MM.1S (cell line): Measurements from ENCODE around the gene DNAJB5.

Experiments used
- DNase-seq: peaks from one replicate; pipeline ENCODE4 v3.0.0-alpha.2; 2015
- H2AFZ ChIP-seq: fragments of 300-600 bp; sonication (generic); 2 replicates; pipeline ENCODE4 v1.6.0; 2016; ENCODE audit warnings: antibody characterized with exemption, low read length
- H3F3A ChIP-seq: fragments of 300-600 bp; sonication (generic); 2 replicates; pipeline ENCODE4 v1.6.1; 2016; ENCODE audit warnings: mild to moderate bottlenecking, antibody characterized with exemption, low read length, moderate library complexity, mixed read lengths; ENCODE audit not compliant: insufficient read depth
- H3K27ac ChIP-seq: fragments of 300-600 bp; sonication (generic); 2 replicates; pipeline ENCODE4 v1.5.1; 2016; ENCODE audit warnings: mild to moderate bottlenecking, low read length
- H3K27me3 ChIP-seq: fragments of 300-600 bp; sonication (generic); replicated peaks from 2 replicates; pipeline ENCODE4 v1.6.0; 2016; ENCODE audit warnings: low read length; ENCODE audit not compliant: insufficient read depth
- H3K36me3 ChIP-seq: fragments of 300-600 bp; sonication (generic); replicated peaks from 2 replicates; pipeline ENCODE4 v1.6.1; 2016; ENCODE audit warnings: mild to moderate bottlenecking, low read length, mixed read lengths; ENCODE audit not compliant: insufficient read depth
- H3K4me1 ChIP-seq: fragments of 300-600 bp; sonication (generic); 2 replicates; pipeline ENCODE4 v1.6.1; 2016; ENCODE audit warnings: low read length, mixed read lengths
- H3K4me2 ChIP-seq: fragments of 300-600 bp; sonication (generic); 2 replicates; pipeline ENCODE4 v1.6.0; 2016; ENCODE audit warnings: low read depth, low read length
- H3K4me3 ChIP-seq: fragments of 300-600 bp; sonication (generic); 2 replicates; pipeline ENCODE4 v1.5.1; 2016; ENCODE audit warnings: low read length, mixed read lengths
- H3K79me2 ChIP-seq: fragments of 300-600 bp; sonication (generic); 2 replicates; pipeline ENCODE4 v1.6.1; 2016; ENCODE audit warnings: mixed run types, low read length, mixed read lengths
- H3K9ac ChIP-seq: fragments of 300-600 bp; sonication (generic); 2 replicates; pipeline ENCODE4 v1.6.1; 2016; ENCODE audit warnings: low read length, mixed read lengths
- H3K9me2 ChIP-seq: fragments of 300-600 bp; sonication (generic); replicated peaks from 2 replicates; pipeline ENCODE4 v1.6.1; 2016; ENCODE audit warnings: mild to moderate bottlenecking, low read length, mixed read lengths; ENCODE audit not compliant: insufficient read depth
- H3K9me3 ChIP-seq: fragments of 300-600 bp; sonication (generic); replicated peaks from 2 replicates; pipeline ENCODE4 v1.6.1; 2016; ENCODE audit warnings: mild to moderate bottlenecking, low read length, mixed read lengths; ENCODE audit not compliant: insufficient read depth
- H4K20me1 ChIP-seq: fragments of 300-600 bp; sonication (generic); 2 replicates; pipeline ENCODE4 v1.6.1; 2016; ENCODE audit warnings: mild to moderate bottlenecking, low read length, moderate library complexity, mixed read lengths; ENCODE audit not compliant: insufficient read depth
- CTCF ChIP-seq: fragments of 300-600 bp; sonication (generic); IDR thresholded peaks from 2 replicates; pipeline ENCODE4 v1.5.1; 2016; ENCODE audit warnings: antibody characterized with exemption, low read length, mixed read lengths
- EZH2 ChIP-seq: fragments of 300-600 bp; sonication (generic); optimal IDR thresholded peaks from 2 replicates; pipeline ENCODE3; 2017; ENCODE audit warnings: low read depth, mild to moderate bottlenecking, antibody characterized with exemption, low read length, mixed read lengths
- EZH2phosphoT487 ChIP-seq: fragments of 300-600 bp; sonication (generic); IDR thresholded peaks from 2 replicates; pipeline ENCODE4 v1.6.1; 2018; ENCODE audit warnings: antibody characterized with exemption, low read length

DNAJB5 gene

GRCh38 chr9:35027374-35027773 lies 37.8 kb downstream of the DNAJB5 start:
- Histone ChIP-seq H3K27ac (peak overlapping the region; percentile 12; the same call in 1 of the 2 replicates), H3K4me2 (no peak overlapping the region)

GRCh38 chr9:35027860-35028259 lies 38.3 kb downstream of the DNAJB5 start:
- Histone ChIP-seq H3K9ac (no peak overlapping the region), H3K4me1 (peaks cover 36% of the 10 kb centered on the region), H3F3A (peaks cover 12% of the 10 kb centered on the region), H3K4me3 (no peak overlapping the region), H2AFZ (no peak overlapping the region), H3K79me2 (no peaks in the 10 kb centered on the region), H3K9me3 (no peaks in the 10 kb centered on the region), H3K4me2 (no peak overlapping the region), H4K20me1 (no peaks in the 10 kb centered on the region), H3K9me2 (no peaks in the 10 kb centered on the region), H3K27ac (peak overlapping the region; percentile 12; the same call in 1 of the 2 replicates), H3K36me3 (no peaks in the 10 kb centered on the region), H3K27me3 (no peaks in the 10 kb centered on the region)
- TF ChIP-seq EZH2 (no peak), CTCF (no peak), EZH2phosphoT487 (no peak)
- peak; percentile 49 for DNase-seq

More at GRCh38 chr9:35027374-35027773, 37.8 kb downstream of the DNAJB5 start:
- Histone ChIP-seq H3F3A (peaks cover 12% of the 10 kb centered on the region), H3K9me2 (no peaks in the 10 kb centered on the region), H3K4me3 (no peak overlapping the region), H3K9me3 (no peaks in the 10 kb centered on the region), H3K9ac (no peak overlapping the region), H3K27me3 (no peaks in the 10 kb centered on the region), H4K20me1 (no peaks in the 10 kb centered on the region), H3K36me3 (no peaks in the 10 kb centered on the region), H3K79me2 (no peaks in the 10 kb centered on the region), H2AFZ (no peak overlapping the region), H3K4me1 (peaks cover 36% of the 10 kb centered on the region)
- TF ChIP-seq EZH2 (no peak), EZH2phosphoT487 (no peak), CTCF (no peak)
- DNase-seq, result no peak

GRCh38 chr9:35028341-35028740 lies 38.8 kb downstream of the DNAJB5 start:
- Histone ChIP-seq H3F3A (peaks cover 12% of the 10 kb centered on the region), H3K4me3 (no peak overlapping the region), H3K36me3 (no peaks in the 10 kb centered on the region), H3K9me2 (no peaks in the 10 kb centered on the region), H3K4me2 (no peak overlapping the region), H3K9ac (no peak overlapping the region), H3K9me3 (no peaks in the 10 kb centered on the region), H3K79me2 (no peaks in the 10 kb centered on the region), H3K27me3 (no peaks in the 10 kb centered on the region), H4K20me1 (no peaks in the 10 kb centered on the region), H3K27ac (peak overlapping the region; percentile 12; the same call in 1 of the 2 replicates), H2AFZ (no peak overlapping the region), H3K4me1 (peaks cover 36% of the 10 kb centered on the region)
- no peak for DNase-seq
- TF ChIP-seq EZH2, result no peak
- no peak for TF ChIP-seq CTCF
- no peak for TF ChIP-seq EZH2phosphoT487
